HepG2 (cell line): ENCODE measurements around the gene PRR14. TPM values are rescaled to one million over a fixed set of nuclear protein-coding genes. Genes with fewer than 3 reads are reported as not detected.
A peak's percentile ranks its signal among the peaks of the same experiment; 100 is the strongest.

ENCODE experiments used
- SMAD9 ChIP-seq: sonication (generic); formaldehyde crosslinking; IDR thresholded peaks from 2 replicates; pipeline ENCODE4 v1.5.1; 2020; ENCODE audit warnings: mild to moderate bottlenecking, missing genetic modification reagents
- ZFP41 ChIP-seq: sonication (generic); formaldehyde crosslinking; IDR thresholded peaks from 2 replicates; pipeline ENCODE4 v1.4.0; 2020; ENCODE audit warnings: mild to moderate bottlenecking, missing genetic modification reagents, borderline replicate concordance
- ZFX ChIP-seq: sonication (generic); formaldehyde crosslinking; IDR thresholded peaks from 2 replicates; pipeline ENCODE4 v1.4.0; 2020; ENCODE audit warnings: mild to moderate bottlenecking, low read depth, missing genetic modification reagents, moderate library complexity
- ZNF670 ChIP-seq: sonication (generic); formaldehyde crosslinking; IDR thresholded peaks from 2 replicates; pipeline ENCODE4 v1.8.0; 2022; ENCODE audit warnings: mild to moderate bottlenecking, missing genetic modification reagents, borderline replicate concordance
- ZNF850 ChIP-seq: sonication (generic); formaldehyde crosslinking; conservative IDR thresholded peaks from 2 replicates; pipeline ENCODE4 v1.9.0; 2021; ENCODE audit warnings: mild to moderate bottlenecking, missing genetic modification reagents
- polyA plus RNA-seq, 8 experiments: library from polyadenylated mRNA; depleted of rRNA in 3 of 8; stranded (reverse) in 7 of 8; unstranded in 1 of 8; fragments of >200 nt; fragmentation: Illumina TruSeq in 4 of 8; extraction: Trizol in 4 of 8; gene quantifications; 2 replicates each; pipeline versions ENCODE4 v1.2.1 to v1.2.3, GENCODE V29; 2011 to 2016; ENCODE audit warnings: low read depth in 4 of 8, missing spikeins in 1 of 8, mixed read lengths in 1 of 8; ENCODE audit not compliant: insufficient read depth in 1 of 8
- total RNA-seq, 5 experiments: library from RNA; depleted of rRNA; stranded (reverse); fragments of >200 nt; fragmentation: Illumina TruSeq; extraction: Trizol; gene quantifications; 2 replicates each; pipeline ENCODE4 v1.2.3, GENCODE V29; 2016; ENCODE audit warnings: low read depth in 1 of 5
- TF ChIP-seq, protein P1 (sequence below), 2 experiments: fragments of 450-650 bp in 1 of 2; sonication (generic) in 1 of 2; formaldehyde crosslinking in 1 of 2; IDR thresholded peaks; 2 replicates each; pipeline versions ENCODE4 v1.6.1 to v1.8.0; 2016 to 2022; ENCODE audit warnings: antibody characterized with exemption in 1 of 2, mild to moderate bottlenecking in 1 of 2, missing genetic modification reagents in 1 of 2
- TF ChIP-seq, protein P2 (sequence below): sonication (generic); formaldehyde crosslinking; IDR thresholded peaks from 2 replicates; pipeline ENCODE4 v1.8.1; 2023; ENCODE audit warnings: missing genetic modification reagents, mild to moderate bottlenecking, borderline replicate concordance
- TF ChIP-seq, protein P3 (sequence below): sonication (generic); formaldehyde crosslinking; IDR thresholded peaks from 2 replicates; pipeline ENCODE4 v1.5.0; 2020; ENCODE audit warnings: mild to moderate bottlenecking, missing genetic modification reagents, borderline replicate concordance

PRR14 gene
- total and polyA plus RNA-seq, 2 of the 13 experiments (the other 11 are each of a cell fraction or from before 2014, with no cell fraction given): 8.4 to 11.0 TPM

DNA sequence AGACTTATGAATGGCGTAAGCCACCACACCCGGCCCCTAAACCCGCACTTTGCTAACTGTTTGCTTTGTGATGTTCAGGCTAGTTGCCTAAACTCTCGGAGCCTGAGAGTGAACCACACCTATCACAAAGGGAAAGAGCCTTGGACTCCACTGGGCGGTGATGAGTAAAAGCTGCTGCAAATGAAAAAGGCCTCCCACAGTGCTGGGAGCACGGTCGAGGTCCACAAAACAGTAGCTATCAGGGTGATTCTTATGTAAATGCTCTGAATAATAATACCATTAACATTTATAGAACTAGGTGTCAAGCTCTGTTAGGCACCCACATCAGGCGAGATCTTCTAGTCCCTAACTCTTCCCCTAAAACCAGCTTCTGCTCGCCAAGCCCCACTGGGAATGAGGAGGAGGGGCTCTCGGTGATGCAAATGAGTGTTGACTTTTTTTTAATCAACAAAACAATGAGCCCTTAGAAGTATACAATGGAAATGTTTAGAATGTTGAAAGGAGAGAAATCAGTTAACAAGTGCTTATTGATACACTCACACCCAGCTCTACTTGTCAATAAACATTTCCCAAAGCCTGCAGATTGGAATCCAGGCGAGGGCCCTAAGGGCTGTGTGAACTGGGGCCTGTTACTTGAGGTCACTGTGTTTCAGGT, 27.3 kb downstream of the PRR14 start (continued):
- TF ChIP-seq, protein P1, sequence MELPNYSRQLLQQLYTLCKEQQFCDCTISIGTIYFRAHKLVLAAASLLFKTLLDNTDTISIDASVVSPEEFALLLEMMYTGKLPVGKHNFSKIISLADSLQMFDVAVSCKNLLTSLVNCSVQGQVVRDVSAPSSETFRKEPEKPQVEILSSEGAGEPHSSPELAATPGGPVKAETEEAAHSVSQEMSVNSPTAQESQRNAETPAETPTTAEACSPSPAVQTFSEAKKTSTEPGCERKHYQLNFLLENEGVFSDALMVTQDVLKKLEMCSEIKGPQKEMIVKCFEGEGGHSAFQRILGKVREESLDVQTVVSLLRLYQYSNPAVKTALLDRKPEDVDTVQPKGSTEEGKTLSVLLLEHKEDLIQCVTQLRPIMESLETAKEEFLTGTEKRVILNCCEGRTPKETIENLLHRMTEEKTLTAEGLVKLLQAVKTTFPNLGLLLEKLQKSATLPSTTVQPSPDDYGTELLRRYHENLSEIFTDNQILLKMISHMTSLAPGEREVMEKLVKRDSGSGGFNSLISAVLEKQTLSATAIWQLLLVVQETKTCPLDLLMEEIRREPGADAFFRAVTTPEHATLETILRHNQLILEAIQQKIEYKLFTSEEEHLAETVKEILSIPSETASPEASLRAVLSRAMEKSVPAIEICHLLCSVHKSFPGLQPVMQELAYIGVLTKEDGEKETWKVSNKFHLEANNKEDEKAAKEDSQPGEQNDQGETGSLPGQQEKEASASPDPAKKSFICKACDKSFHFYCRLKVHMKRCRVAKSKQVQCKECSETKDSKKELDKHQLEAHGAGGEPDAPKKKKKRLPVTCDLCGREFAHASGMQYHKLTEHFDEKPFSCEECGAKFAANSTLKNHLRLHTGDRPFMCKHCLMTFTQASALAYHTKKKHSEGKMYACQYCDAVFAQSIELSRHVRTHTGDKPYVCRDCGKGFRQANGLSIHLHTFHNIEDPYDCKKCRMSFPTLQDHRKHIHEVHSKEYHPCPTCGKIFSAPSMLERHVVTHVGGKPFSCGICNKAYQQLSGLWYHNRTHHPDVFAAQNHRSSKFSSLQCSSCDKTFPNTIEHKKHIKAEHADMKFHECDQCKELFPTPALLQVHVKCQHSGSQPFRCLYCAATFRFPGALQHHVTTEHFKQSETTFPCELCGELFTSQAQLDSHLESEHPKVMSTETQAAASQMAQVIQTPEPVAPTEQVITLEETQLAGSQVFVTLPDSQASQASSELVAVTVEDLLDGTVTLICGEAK (IDR thresholded peaks at IDR 0.05): no peak
- TF ChIP-seq, protein P1 (CRISPR knock-in tag; IDR thresholded peaks at IDR 0.05): no peak
- no peak for TF ChIP-seq ZNF850
- TF ChIP-seq, protein P2, sequence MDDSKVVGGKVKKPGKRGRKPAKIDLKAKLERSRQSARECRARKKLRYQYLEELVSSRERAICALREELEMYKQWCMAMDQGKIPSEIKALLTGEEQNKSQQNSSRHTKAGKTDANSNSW (CRISPR knock-in tag): no peak
- TF ChIP-seq, protein P3, sequence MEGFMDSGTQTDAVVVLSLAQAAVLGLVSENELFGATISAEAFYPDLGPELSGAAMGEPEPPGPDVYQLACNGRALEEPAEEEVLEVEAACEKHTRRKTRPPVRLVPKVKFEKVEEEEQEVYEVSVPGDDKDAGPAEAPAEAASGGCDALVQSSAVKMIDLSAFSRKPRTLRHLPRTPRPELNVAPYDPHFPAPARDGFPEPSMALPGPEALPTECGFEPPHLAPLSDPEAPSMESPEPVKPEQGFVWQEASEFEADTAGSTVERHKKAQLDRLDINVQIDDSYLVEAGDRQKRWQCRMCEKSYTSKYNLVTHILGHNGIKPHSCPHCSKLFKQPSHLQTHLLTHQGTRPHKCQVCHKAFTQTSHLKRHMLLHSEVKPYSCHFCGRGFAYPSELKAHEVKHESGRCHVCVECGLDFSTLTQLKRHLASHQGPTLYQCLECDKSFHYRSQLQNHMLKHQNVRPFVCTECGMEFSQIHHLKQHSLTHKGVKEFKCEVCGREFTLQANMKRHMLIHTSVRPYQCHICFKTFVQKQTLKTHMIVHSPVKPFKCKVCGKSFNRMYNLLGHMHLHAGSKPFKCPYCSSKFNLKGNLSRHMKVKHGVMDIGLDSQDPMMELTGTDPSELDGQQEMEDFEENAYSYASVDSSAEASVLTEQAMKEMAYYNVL: 0 out of 2 replicates have a peak, but pooled peaks have one; percentile 19
- 0 out of 2 replicates have a peak, but pooled peaks have one; percentile 44 for TF ChIP-seq SMAD9 (CRISPR knock-in tag)
- TF ChIP-seq ZFP41 (CRISPR knock-in tag): no peak
- peak; percentile 29; the same call in 1 of the 2 replicates for TF ChIP-seq ZFX
- TF ChIP-seq ZNF670 (CRISPR knock-in tag): no peak
